Adrenal gland (tissue), 12 donors: ENCODE measurements around the gene NT5DC3. TPM values are rescaled to one million over a fixed set of nuclear protein-coding genes. Genes with fewer than 3 reads are reported as not detected.

Source experiments
- DNase-seq, 7 donors: peaks; one replicate each; pipeline ENCODE4 v3.0.0-alpha.2; 2019 to 2020
- H3K27ac ChIP-seq, 5 donors: fragments of 200-600 bp; sonication (generic) in 4 of 5; 1 replicate in 3 of 5; 2 replicates in 2 of 5; pipeline versions ENCODE4 v1.5.1 to v1.8.0; 2016 to 2020; ENCODE audit warnings: mild to moderate bottlenecking in 1 of 5
- H3K27me3 ChIP-seq: fragments of 200-600 bp; 2 replicates; pipeline ENCODE4 v1.8.0; 2021
- H3K36me3 ChIP-seq, 2 donors: fragments of 200-600 bp; replicated peaks in 1 of 2; 1 replicate in 1 of 2; 2 replicates in 1 of 2; pipeline versions ENCODE4 v1.5.1 to v1.8.0; 2018 to 2022
- H3K4me1 ChIP-seq, 2 donors: fragments of 200-600 bp; replicated peaks in 1 of 2; 1 replicate in 1 of 2; 2 replicates in 1 of 2; pipeline versions ENCODE4 v1.5.1 to v1.8.0; 2018 to 2021
- H3K4me3 ChIP-seq, 4 donors: fragments of 200-600 bp; sonication (generic) in 3 of 4; one replicate each; pipeline ENCODE4 v1.5.1; 2016 to 2018
- H3K9me3 ChIP-seq, 3 donors: fragments of 200-600 bp; sonication (generic) in 1 of 3; replicated peaks in 1 of 3; 1 replicate in 2 of 3; 2 replicates in 1 of 3; pipeline versions ENCODE4 v1.5.1 to v1.8.0; 2016 to 2021
- CTCF ChIP-seq, 6 experiments: fragments of 450-650 bp in 4 of 6; fragments of 200-600 bp in 2 of 6; sonication (generic) in 1 of 6; IDR thresholded peaks; 1 replicate in 5 of 6; 2 replicates in 1 of 6; pipeline versions ENCODE4 v1.5.1 to v1.8.0; 2016 to 2021; ENCODE audit warnings: antibody characterized with exemption in 6 of 6, mild to moderate bottlenecking in 2 of 6, moderate library complexity in 1 of 6
- POLR2A ChIP-seq, 2 donors: fragments of 450-650 bp; IDR thresholded peaks; one replicate each; pipeline ENCODE4 v1.6.1; 2017; ENCODE audit warnings: antibody characterized with exemption in 2 of 2, mild to moderate bottlenecking in 2 of 2, moderate library complexity in 1 of 2
- WGBS, 4 donors: extraction: QIAGEN DNeasy Blood & Tissue Kit in 2 of 4; methylation state at CpG; one replicate each; pipeline versions ENCODE4 v1.1.5 to v1.1.7; 2013 to 2017; 5-methylcytosine and 5-hydroxymethylcytosine counted together
- intact Hi-C, 2 donors: fragments of 100-400 bp; cut with DNase I; formaldehyde crosslinking; loops; one replicate each; pipeline versions ENCODE4 v1.14.1 to v1.15.0; 2022 to 2023
- polyA plus RNA-seq, 3 donors: library from polyadenylated mRNA; stranded (reverse); fragments of 200-250 nt in 2 of 3; fragments of 350-450 nt in 1 of 3; fragmentation: Illumina TruSeq in 1 of 3; extraction: RNeasy Lipid Tissue Mini Kit (QIAGEN cat#74804) in 1 of 3; gene quantifications; one replicate each; pipeline ENCODE4 v1.2.3, GENCODE V29; 2013 to 2014
- total RNA-seq, 9 donors: library from RNA; depleted of rRNA in 4 of 9; stranded (reverse); fragments of >200 nt in 4 of 9; fragments of 120-200 nt in 1 of 9; fragmentation: NEBNext Ultra II Directional in 1 of 9; extraction: Animal tissue kit (Norgen Biotek cat#: 25700) in 1 of 9; gene quantifications; one replicate each; pipeline versions ENCODE4 v1.1.0 to v1.2.4, GENCODE V29; 2013 to 2023
- donor health status: healthy with polysubstance abuse.
- donor health status: Bipolar disorder and iron deficiency.
- donor health status: DM: yes; HTN: yes; CAD: no.
- donor health status: DM: no; HTN: no; CAD: no.
- donor health status: DM: no; HTN: no; CAD: no.
- donor health status: DM: yes; HTN: yes; CAD: no.

The NT5DC3 gene
- total and polyA plus RNA-seq, 12 donors = 4.1 to 14.9 (median 7.2) TPM

GRCh38 chr12:103832048-103832997 is 8.7 kb downstream of the NT5DC3 start:
- TF ChIP-seq CTCF (IDR thresholded peaks at IDR 0.05) (no peak), POLR2A (IDR thresholded peaks at IDR 0.05) (no peak)
- H3K9me3 ChIP-seq = no peaks in the 10 kb centered on the region
- H3K27me3 ChIP-seq = no peaks in the 10 kb centered on the region
- 81 to 89% (median 85%) methylated on average over 11 of the region's 11 CpGs for WGBS, 4 donors
- H3K27ac ChIP-seq = no peak overlapping the region
- H3K36me3 ChIP-seq = no peaks in the 10 kb centered on the region
- H3K4me3 ChIP-seq = no peak overlapping the region
- peaks cover 6 to 19% of the 10 kb centered on the region in 2 donors for H3K4me1 ChIP-seq
- intact Hi-C loops = no loop called here
- no peak for DNase-seq

- Histone ChIP-seq H3K27ac (no peak overlapping the region), H3K9me3 (no peaks in the 10 kb centered on the region), H3K36me3 (no peaks in the 10 kb centered on the region), H3K27me3 (no peaks in the 10 kb centered on the region), H3K4me1 (peaks cover 6 to 19% of the 10 kb centered on the region in 2 donors), H3K4me3 (no peak overlapping the region)
- WGBS, 4 donors = 94 to 100% (median 99%) methylated on average over 2 of the region's 2 CpGs
- DNase-seq = peak in 1 of 7 donors; percentile 34
- intact Hi-C loops = no loop called here
- TF ChIP-seq CTCF (IDR thresholded peaks at IDR 0.05) = no peak
- no peak for TF ChIP-seq POLR2A (IDR thresholded peaks at IDR 0.05)
Measured at GRCh38 chr12:103830730-103831320, 10.2 kb downstream of the NT5DC3 start.

GRCh38 chr12:103830025-103830725 is 10.9 kb downstream of the NT5DC3 start:
- Histone ChIP-seq H3K9me3 (no peaks in the 10 kb centered on the region), H3K4me1 (peaks cover 6 to 16% of the 10 kb centered on the region in 2 donors), H3K27me3 (no peaks in the 10 kb centered on the region), H3K4me3 (no peak overlapping the region), H3K27ac (no peak overlapping the region), H3K36me3 (no peaks in the 10 kb centered on the region)
- no peak for TF ChIP-seq POLR2A (IDR thresholded peaks at IDR 0.05)
- TF ChIP-seq CTCF (IDR thresholded peaks at IDR 0.05) = no peak
- intact Hi-C loops = no loop called here
- no peak for DNase-seq
- WGBS, 4 donors = 87 to 96% (median 92%) methylated on average over 5 of the region's 5 CpGs

GRCh38 chr12:103829092-103829491 is 11.9 kb downstream of the NT5DC3 start:
- Histone ChIP-seq H3K4me1 (peaks cover 6 to 16% of the 10 kb centered on the region in 2 donors), H3K4me3 (no peak overlapping the region), H3K27me3 (no peaks in the 10 kb centered on the region), H3K36me3 (no peaks in the 10 kb centered on the region), H3K9me3 (no peaks in the 10 kb centered on the region), H3K27ac (no peak overlapping the region)
- DNase-seq = no peak
- TF ChIP-seq POLR2A (IDR thresholded peaks at IDR 0.05) (no peak), CTCF (IDR thresholded peaks at IDR 0.05) (no peak)
- intact Hi-C loops = no loop called here
